ENCODE data around the gene RAB35. TPM values are rescaled to one million over a fixed set of nuclear protein-coding genes. Genes with fewer than 3 reads are reported as not detected.
A peak's percentile ranks its signal among the peaks of the same experiment; 100 is the strongest.

RAB35 gene
- total RNA-seq = 10 to 100 TPM; 78.5 to 84.0 TPM

GRCh38 chr12:120116441-120116791 lies at the start of gene RAB35:
RAB35 (minus strand) TSS chr12:120116753; CDS start chr12:120116650, 103 bp downstream.
- POLR2A ChIA-PET = interaction anchor here (0.9 to 10.6 kb wide), 24 partner anchors 8 to 420 kb away, joined by 3 to 236 read pairs (median 8); partner anchors contain the start of genes BICDL1, GCN1, PXN and RNU4-1
- Mint-ChIP-seq H3K27me3 (no peaks in the 10 kb centered on the region), H3K27ac (peak within 1 kb of the TSS; percentile 80), H3K9me3 (no peaks in the 10 kb centered on the region), H3K4me1 (peaks cover 76% of the 10 kb centered on the region), H3K4me3 (peak within 1 kb of the TSS; percentile 89), H3K36me3 (ENCODE audit: low read depth) (peaks cover 51% of the 10 kb centered on the region)
- DNase-seq = no peak
- CTCF ChIA-PET = interaction anchor here (0.6 to 4.4 kb wide), 6 partner anchors 8 to 126 kb away, joined by 3 to 34 read pairs (median 4); partner anchors contain the start of gene RPLP0

DNA sequence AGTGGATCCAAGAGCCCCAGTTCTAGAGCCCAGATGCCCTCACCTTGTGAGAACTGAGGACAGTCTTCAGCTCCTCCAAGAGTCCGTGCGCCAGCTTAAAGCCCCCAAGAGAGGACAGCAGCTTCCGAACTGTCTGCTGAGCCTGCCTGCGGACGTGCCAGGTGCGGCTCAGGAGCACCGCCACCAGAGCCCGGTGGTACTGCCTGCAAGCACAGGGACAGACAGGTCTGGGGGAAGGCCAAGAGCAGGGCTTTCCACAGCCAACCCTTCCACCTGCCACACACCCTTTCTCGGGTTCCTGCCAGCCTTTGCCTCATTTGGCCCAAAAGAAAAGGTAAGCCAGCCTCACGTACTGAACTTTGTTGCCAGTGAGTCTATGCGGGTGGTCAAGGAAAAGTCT lies 47.7 kb upstream of the RAB35 start:
- ChIA-PET POLR2A (no interaction called here), CTCF (interaction anchor here (1.0 kb wide), 1 partner anchor 138 kb away, joined by 3 read pairs; the partner anchor contains the start of gene SIRT4)
- Mint-ChIP-seq H3K9me3 (no peaks in the 10 kb centered on the region), H3K4me1 (no peaks in the 10 kb centered on the region), H3K27ac (no peak overlapping the region), H3K36me3 (ENCODE audit: low read depth) (peaks cover 54% of the 10 kb centered on the region), H3K4me3 (no peak overlapping the region), H3K27me3 (no peaks in the 10 kb centered on the region)
- no peak for DNase-seq

DNA sequence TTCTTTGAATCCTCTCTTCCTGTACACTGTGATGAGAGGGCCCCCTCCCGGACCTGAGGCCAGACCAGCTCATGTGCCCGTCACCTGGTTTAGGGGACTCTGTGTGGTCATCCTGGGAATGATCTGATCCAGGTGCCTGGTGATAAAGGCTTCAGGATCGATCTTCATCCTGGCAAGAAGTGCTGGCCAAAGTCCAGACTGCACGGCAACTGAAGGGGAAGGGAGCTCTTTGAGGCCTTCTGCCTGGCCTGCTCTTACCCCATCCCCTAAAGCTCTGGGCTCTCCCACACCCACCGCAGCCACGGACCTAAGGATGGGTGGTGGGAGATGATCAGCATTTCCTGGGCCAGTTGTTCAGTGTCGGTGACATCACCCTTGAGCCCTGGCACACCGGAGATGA lies 46.2 kb upstream of the RAB35 start:
- ChIA-PET POLR2A (interaction anchor here (0.8 kb wide), 1 partner anchor 11 kb away, joined by 3 read pairs; no protein-coding TSS in a partner anchor), CTCF (no interaction called here)
- no peak for DNase-seq
- no peak overlapping the region for H3K4me3 Mint-ChIP-seq
- H3K9me3 Mint-ChIP-seq = no peaks in the 10 kb centered on the region
- no peaks in the 10 kb centered on the region for H3K27me3 Mint-ChIP-seq
- H3K36me3 Mint-ChIP-seq (ENCODE audit: low read depth) = peaks cover 54% of the 10 kb centered on the region
- peaks cover under 1% of the 10 kb centered on the region for H3K4me1 Mint-ChIP-seq
- no peak overlapping the region for H3K27ac Mint-ChIP-seq

GRCh38 chr12:120161852-120162251 lies 45.3 kb upstream of the RAB35 start:
- Mint-ChIP-seq H3K4me1 (peaks cover 10% of the 10 kb centered on the region), H3K9me3 (no peaks in the 10 kb centered on the region), H3K27ac (no peak overlapping the region), H3K36me3 (ENCODE audit: low read depth) (peaks cover 60% of the 10 kb centered on the region), H3K27me3 (no peaks in the 10 kb centered on the region), H3K4me3 (no peak overlapping the region)
- CTCF ChIA-PET = no interaction called here
- POLR2A ChIA-PET = interaction anchor here (0.8 kb wide), 1 partner anchor 10 kb away, joined by 3 read pairs; no protein-coding TSS in a partner anchor
- no peak for DNase-seq

DNA sequence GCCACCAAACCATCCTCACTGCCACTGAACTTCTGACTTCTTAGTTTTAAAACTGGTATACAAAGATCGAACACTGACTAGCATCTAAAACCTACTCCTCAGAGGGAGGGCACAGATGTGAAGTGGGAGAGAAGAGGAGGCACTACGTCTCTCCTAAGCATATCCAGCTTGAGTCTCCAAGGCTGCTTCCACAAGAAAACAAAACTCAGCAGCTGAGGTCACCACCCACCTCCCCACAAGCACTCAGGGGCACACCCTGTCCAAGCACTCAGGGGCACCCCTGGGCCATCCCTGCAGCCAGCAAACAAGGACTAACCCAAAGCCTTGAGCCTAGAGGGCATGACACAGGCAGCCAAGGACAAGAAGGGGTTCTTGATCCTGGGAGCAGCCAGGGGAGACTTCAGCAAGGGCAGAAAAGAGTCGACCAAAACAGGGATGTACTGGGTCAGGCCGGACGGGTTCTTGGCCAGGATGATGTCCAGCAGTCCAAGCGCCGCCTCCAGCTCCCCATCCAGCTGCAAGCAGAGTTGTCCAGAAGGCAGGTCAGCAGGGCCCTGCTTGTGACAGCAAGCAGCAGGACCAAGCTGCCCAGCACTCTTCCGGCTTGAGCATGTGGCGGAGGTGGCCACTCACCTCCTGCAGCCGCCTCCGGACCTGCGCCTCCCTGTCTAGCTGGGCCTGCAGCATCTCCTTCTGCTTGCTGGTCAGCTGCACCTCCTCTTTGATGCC lies 43.1 kb upstream of the RAB35 start:
- no peak for DNase-seq
- Mint-ChIP-seq H3K9me3 (no peaks in the 10 kb centered on the region), H3K36me3 (ENCODE audit: low read depth) (peaks cover 76% of the 10 kb centered on the region), H3K4me1 (peaks cover 19% of the 10 kb centered on the region), H3K27me3 (no peaks in the 10 kb centered on the region), H3K4me3 (no peak overlapping the region), H3K27ac (no peak overlapping the region)
- ChIA-PET CTCF (interaction anchor here (0.9 kb wide), 1 partner anchor 153 kb away, joined by 3 read pairs; no protein-coding TSS in a partner anchor), POLR2A (interaction anchor here (0.6 to 2.0 kb wide), 4 partner anchors 41 to 142 kb away, joined by 3 to 5 read pairs (median 4); partner anchors contain the start of genes RAB35, RNU4-2 and RPLP0)

DNA sequence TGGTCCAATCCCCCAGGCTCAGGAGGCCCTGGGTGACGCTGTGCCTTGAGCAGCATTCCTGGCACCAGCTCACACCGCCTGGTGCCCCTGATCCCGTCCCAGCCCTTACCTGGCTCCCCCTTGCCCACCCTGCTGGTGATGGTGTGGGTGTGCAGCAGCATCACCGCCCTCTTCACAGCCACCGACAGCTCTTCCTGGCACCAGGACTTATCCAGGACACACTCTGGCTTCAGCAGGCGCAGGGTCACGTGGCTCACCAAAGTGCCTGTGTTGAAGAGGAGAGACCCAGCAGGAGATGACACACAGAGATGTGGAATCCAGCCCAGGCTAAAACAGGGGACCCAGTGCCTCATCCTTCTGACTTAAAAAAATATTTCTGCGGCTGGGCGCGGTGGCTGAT lies 41.8 kb upstream of the RAB35 start:
- ChIA-PET POLR2A (no interaction called here), CTCF (interaction anchor here (0.9 kb wide), 1 partner anchor 152 kb away, joined by 3 read pairs; no protein-coding TSS in a partner anchor)
- peaks cover 19% of the 10 kb centered on the region for H3K4me1 Mint-ChIP-seq
- peaks cover 78% of the 10 kb centered on the region for H3K36me3 Mint-ChIP-seq (ENCODE audit: low read depth)
- H3K9me3 Mint-ChIP-seq = no peaks in the 10 kb centered on the region
- no peaks in the 10 kb centered on the region for H3K27me3 Mint-ChIP-seq
- H3K4me3 Mint-ChIP-seq = no peak overlapping the region
- no peak for DNase-seq
- no peak overlapping the region for H3K27ac Mint-ChIP-seq

DNA sequence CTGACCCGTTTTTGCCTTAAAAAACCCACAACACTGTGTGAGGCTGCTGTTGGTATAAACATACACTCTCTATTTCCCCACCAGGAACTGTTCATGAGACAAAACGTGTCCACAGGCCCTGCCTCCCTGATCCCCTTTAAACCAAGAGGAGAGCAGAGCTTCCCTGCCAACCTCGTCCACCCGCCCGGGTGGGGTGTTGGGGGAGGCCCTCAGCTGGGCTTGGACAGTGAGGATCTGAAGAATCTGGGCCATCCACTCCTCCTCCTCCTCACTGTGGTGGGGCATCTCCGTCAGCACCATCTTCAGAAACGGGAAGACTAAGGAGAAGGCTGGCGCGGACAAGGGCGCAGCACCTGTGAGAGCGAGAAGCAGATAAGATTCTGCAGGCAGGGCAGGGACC lies 41.1 kb upstream of the RAB35 start:
- ChIA-PET CTCF (no interaction called here), POLR2A (no interaction called here)
- Mint-ChIP-seq H3K27ac (peak overlapping the region; percentile 85), H3K9me3 (no peaks in the 10 kb centered on the region), H3K4me1 (peaks cover 19% of the 10 kb centered on the region), H3K36me3 (ENCODE audit: low read depth) (peaks cover 82% of the 10 kb centered on the region), H3K4me3 (no peak overlapping the region), H3K27me3 (no peaks in the 10 kb centered on the region)
- no peak for DNase-seq

DNA sequence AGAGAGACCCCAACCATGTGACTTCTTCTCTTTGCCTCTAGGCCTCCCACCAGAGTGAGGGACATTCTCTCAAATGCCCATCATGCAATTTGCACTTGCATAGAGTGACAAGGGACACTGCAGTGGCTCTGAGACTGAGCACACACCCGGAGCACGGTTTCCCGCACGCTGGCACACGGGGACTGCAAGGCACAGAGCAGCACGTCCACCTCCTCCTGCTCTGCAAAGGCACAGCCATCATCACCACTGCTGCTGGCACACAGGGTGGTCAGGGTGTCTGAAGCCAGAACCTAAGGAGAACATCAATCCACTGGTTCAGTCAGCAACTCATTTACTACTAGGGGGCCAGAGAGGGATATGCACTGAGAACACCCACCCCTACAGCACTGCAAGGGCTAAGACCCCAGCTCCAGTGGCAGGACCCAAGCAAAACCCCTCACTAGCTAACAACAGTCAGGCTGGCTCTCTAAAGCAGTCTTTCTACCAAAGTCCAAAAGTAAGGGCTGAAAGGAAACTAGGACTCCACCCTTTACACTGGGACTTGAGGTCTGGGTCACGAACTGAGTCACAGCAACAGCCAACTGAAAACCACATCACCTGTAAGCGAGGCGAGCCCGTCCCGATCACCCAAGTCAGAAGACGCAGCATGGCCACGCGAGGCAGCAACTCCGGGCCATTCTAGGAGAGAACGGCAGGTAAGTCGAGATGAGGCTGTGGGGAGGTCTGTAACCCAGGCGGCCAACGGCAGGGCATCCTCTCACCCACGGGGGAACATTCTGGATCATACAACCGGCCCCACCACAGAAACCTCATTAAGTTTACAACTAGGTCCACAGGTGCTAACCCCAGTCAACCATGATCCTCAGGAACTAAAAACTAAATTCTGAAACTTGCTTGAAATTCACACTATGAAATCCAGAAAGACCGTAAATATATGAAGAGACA lies 40.0 kb upstream of the RAB35 start:
- ChIA-PET CTCF (no interaction called here), POLR2A (interaction anchor here (1.0 kb wide), 1 partner anchor 29 kb away, joined by 3 read pairs; no protein-coding TSS in a partner anchor)
- H3K9me3 Mint-ChIP-seq = no peaks in the 10 kb centered on the region
- H3K27me3 Mint-ChIP-seq = no peaks in the 10 kb centered on the region
- H3K36me3 Mint-ChIP-seq (ENCODE audit: low read depth) = peaks cover 72% of the 10 kb centered on the region
- peaks cover 19% of the 10 kb centered on the region for H3K4me1 Mint-ChIP-seq
- peak; percentile 50 for DNase-seq
- H3K4me3 Mint-ChIP-seq = peak overlapping the region; percentile 23
- peak overlapping the region; percentile 85 for H3K27ac Mint-ChIP-seq

GRCh38 chr12:120155072-120155471 lies 38.5 kb upstream of the RAB35 start:
- H3K27me3 Mint-ChIP-seq = no peaks in the 10 kb centered on the region
- POLR2A ChIA-PET = no interaction called here
- H3K27ac Mint-ChIP-seq = no peak overlapping the region
- peaks cover 19% of the 10 kb centered on the region for H3K4me1 Mint-ChIP-seq
- no peaks in the 10 kb centered on the region for H3K9me3 Mint-ChIP-seq
- CTCF ChIA-PET = no interaction called here
- no peak overlapping the region for H3K4me3 Mint-ChIP-seq
- H3K36me3 Mint-ChIP-seq (ENCODE audit: low read depth) = peaks cover 68% of the 10 kb centered on the region
- no peak for DNase-seq

GRCh38 chr12:120150919-120151525 lies 34.5 kb upstream of the RAB35 start:
- no peak for DNase-seq
- CTCF ChIA-PET = no interaction called here
- no peaks in the 10 kb centered on the region for H3K27me3 Mint-ChIP-seq
- no peak overlapping the region for H3K4me3 Mint-ChIP-seq
- H3K36me3 Mint-ChIP-seq (ENCODE audit: low read depth) = peaks cover 61% of the 10 kb centered on the region
- no peaks in the 10 kb centered on the region for H3K9me3 Mint-ChIP-seq
- peaks cover 1% of the 10 kb centered on the region for H3K4me1 Mint-ChIP-seq
- H3K27ac Mint-ChIP-seq = no peak overlapping the region
- POLR2A ChIA-PET = interaction anchor here (1.1 kb wide), 1 partner anchor 11 kb away, joined by 3 read pairs; no protein-coding TSS in a partner anchor

GRCh38 chr12:120148011-120148410 lies 31.5 kb upstream of the RAB35 start:
- CTCF ChIA-PET = interaction anchor here (0.6 kb wide), 1 partner anchor 55 kb away, joined by 3 read pairs; no protein-coding TSS in a partner anchor
- DNase-seq = no peak
- Mint-ChIP-seq H3K27ac (no peak overlapping the region), H3K27me3 (no peaks in the 10 kb centered on the region), H3K9me3 (no peaks in the 10 kb centered on the region), H3K4me3 (no peak overlapping the region), H3K36me3 (ENCODE audit: low read depth) (peaks cover 55% of the 10 kb centered on the region), H3K4me1 (no peaks in the 10 kb centered on the region)
- POLR2A ChIA-PET = interaction anchor here (0.7 to 2.9 kb wide), 3 partner anchors 19 to 118 kb away, joined by 3 to 10 read pairs (median 3); partner anchors contain the start of genes PXN and RPLP0

DNA sequence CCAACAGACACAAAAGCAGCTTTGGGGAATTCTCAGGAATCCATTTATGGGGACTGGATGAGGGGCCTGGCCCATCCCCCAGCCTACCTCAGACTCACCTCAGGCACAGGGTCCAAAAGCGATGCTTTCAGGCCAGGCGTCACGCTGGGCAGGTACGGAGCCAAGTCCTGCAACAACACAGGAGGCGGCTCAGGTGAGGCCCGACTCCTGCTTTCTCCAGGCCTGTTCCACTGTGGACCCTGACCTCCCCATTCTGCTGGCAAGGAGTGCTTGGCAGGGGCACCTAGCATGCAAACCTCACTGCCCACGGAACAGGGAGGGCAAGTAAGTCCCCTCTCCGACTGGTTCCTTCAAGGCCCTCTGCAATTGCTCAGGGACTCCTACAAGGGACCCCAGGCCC lies 28.6 kb upstream of the RAB35 start:
- no peak for DNase-seq
- no peak overlapping the region for H3K27ac Mint-ChIP-seq
- H3K27me3 Mint-ChIP-seq = no peaks in the 10 kb centered on the region
- H3K36me3 Mint-ChIP-seq (ENCODE audit: low read depth) = peaks cover 68% of the 10 kb centered on the region
- H3K4me3 Mint-ChIP-seq = no peak overlapping the region
- H3K9me3 Mint-ChIP-seq = no peaks in the 10 kb centered on the region
- CTCF ChIA-PET = no interaction called here
- no peaks in the 10 kb centered on the region for H3K4me1 Mint-ChIP-seq
- POLR2A ChIA-PET = interaction anchor here (2.9 kb wide), 1 partner anchor 56 kb away, joined by 10 read pairs; the partner anchor contains the start of gene RPLP0
